Activated B cell treated with CpG ODN at 0.5 μM for 24 hours (primary cell): ENCODE data around the gene CDRT15. TPM values are rescaled to one million over a fixed set of nuclear protein-coding genes. Genes with fewer than 3 reads are reported as not detected.
"Not testable (repeated sequence)": the region's sequence is repeated elsewhere in the genome, so short reads cannot be mapped to it uniquely, and the experiment has no call there.

Experiments
- ATAC-seq: fragments of 200-7000 bp; cut with Tn5 transposase; one replicate; pipeline ENCODE4 v1.10.0; 2021; ENCODE audit warnings: low read depth, mild to moderate bottlenecking, moderate library complexity
- CTCF ChIA-PET: fragments of 350-600 bp; sonication (Branson Sonifier 250); formaldehyde crosslinking; loops from one replicate; lab custom pipeline; 2021; ENCODE audit warnings: antibody characterized with exemption; lab: Charles Lee
- POLR2A ChIA-PET: fragments of 350-600 bp; sonication (Branson Sonifier 250); formaldehyde crosslinking; loops from one replicate; lab custom pipeline; 2021; ENCODE audit warnings: antibody characterized with exemption; lab: Charles Lee
- DNase-seq: peaks from one replicate; pipeline ENCODE4 v3.0.0; 2022
- H3K27ac Mint-ChIP-seq: one replicate; pipeline ENCODE4 v1.8.0; 2020; ENCODE audit warnings: mixed read lengths
- H3K27me3 Mint-ChIP-seq: one replicate; pipeline ENCODE4 v1.8.0; 2021; ENCODE audit warnings: mixed read lengths
- H3K36me3 Mint-ChIP-seq: one replicate; pipeline ENCODE4 v1.8.0; 2021; ENCODE audit warnings: low read depth, mixed read lengths
- H3K4me1 Mint-ChIP-seq: one replicate; pipeline ENCODE4 v1.8.0; 2021; ENCODE audit warnings: mixed read lengths
- H3K4me3 Mint-ChIP-seq: one replicate; pipeline ENCODE4 v1.8.0; 2020; ENCODE audit warnings: mild to moderate bottlenecking, mixed read lengths
- H3K9me3 Mint-ChIP-seq: one replicate; pipeline ENCODE4 v1.8.0; 2020; ENCODE audit warnings: mixed read lengths
- CTCF ChIP-seq: fragments of 200-600 bp; IDR thresholded peaks from one replicate; pipeline ENCODE4 v1.8.0; 2022; ENCODE audit warnings: antibody characterized with exemption, mild to moderate bottlenecking
- intact Hi-C: fragments of 100-400 bp; cut with micrococcal nuclease; formaldehyde crosslinking; loops from one replicate; pipeline ENCODE4 v1.15.1; 2024
- total RNA-seq: library from RNA; stranded (reverse); gene quantifications from 2 replicates; pipeline ENCODE4 v1.2.3, GENCODE V29; 2022

CDRT15 gene
- total RNA-seq, 1 donor from 2014 or later = not detected

DNA sequence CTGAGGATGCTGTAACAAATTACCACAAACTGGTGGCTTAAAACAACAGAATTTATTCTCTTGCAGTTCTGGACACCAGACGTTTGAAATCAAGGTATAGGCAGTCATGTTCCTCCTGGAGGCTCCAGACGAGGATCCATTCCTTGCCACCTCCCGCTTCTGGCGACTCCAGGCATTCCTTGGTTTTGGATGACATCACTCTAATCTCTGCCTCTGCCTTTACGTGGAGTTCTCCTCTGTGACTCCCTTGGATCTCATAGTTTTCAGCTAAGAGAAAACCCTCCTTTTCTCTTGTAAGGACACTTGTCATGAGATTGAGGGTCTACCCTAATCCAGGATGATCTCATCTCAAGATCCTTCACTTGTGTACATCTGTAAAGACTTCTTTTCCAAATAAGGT lies 32.8 kb upstream of the CDRT15 start:
- Mint-ChIP-seq H3K4me1 (no peaks in the 10 kb centered on the region), H3K27me3 (peaks cover 12% of the 10 kb centered on the region), H3K4me3 (no peak overlapping the region), H3K36me3 (no peaks in the 10 kb centered on the region), H3K9me3 (peaks cover 8% of the 10 kb centered on the region), H3K27ac (no peak overlapping the region)
- ChIA-PET CTCF (interaction anchor here (1.0 kb wide), 1 partner anchor 657 kb away, joined by 3 read pairs; no protein-coding TSS in a partner anchor), POLR2A (no interaction called here)
- no peak for TF ChIP-seq CTCF
- ATAC-seq (no peak), DNase-seq (no peak)
- intact Hi-C loops = no loop called here

GRCh38 chr17:14268264-14268663 lies 31.6 kb upstream of the CDRT15 start:
- H3K4me1 Mint-ChIP-seq = no peaks in the 10 kb centered on the region
- no peak overlapping the region for H3K4me3 Mint-ChIP-seq
- H3K27ac Mint-ChIP-seq = no peak overlapping the region
- ATAC-seq (no peak), DNase-seq (no peak)
- ChIA-PET CTCF (no interaction called here), POLR2A (no interaction called here)
- intact Hi-C loops = loop anchor here (1.0 kb wide), 1 partner anchor 658 kb away; no protein-coding TSS in a partner anchor
- TF ChIP-seq CTCF = no peak
- no peaks in the 10 kb centered on the region for H3K36me3 Mint-ChIP-seq
- H3K9me3 Mint-ChIP-seq = peaks cover 4% of the 10 kb centered on the region
- H3K27me3 Mint-ChIP-seq = peaks cover 12% of the 10 kb centered on the region

DNA sequence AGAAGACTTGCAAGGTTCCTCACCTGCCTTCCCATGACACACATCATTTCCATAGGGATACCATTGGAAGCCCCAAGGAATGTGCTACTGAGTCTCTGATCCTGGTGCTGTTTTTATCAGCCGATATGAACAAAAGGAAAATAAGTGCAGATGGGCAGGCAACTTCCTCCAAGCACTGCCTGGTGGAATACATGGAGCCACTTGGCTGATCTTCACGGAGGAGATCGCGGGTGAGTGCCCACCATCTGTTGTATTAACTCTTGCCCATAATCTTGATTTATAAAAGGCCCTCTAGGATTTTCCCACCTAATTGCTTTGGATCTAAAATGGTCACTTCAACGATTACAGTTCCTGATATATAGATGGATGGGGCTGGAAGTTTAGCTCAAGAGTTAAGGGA lies 24.7 kb upstream of the CDRT15 start:
- ChIA-PET CTCF (no interaction called here), POLR2A (no interaction called here)
- no peak overlapping the region for H3K4me3 Mint-ChIP-seq
- DNase-seq (no peak), ATAC-seq (no peak)
- H3K27me3 Mint-ChIP-seq = peaks cover 11% of the 10 kb centered on the region
- intact Hi-C loops = no loop called here
- H3K9me3 Mint-ChIP-seq = peaks cover 2% of the 10 kb centered on the region
- TF ChIP-seq CTCF = no peak
- H3K4me1 Mint-ChIP-seq = no peaks in the 10 kb centered on the region
- H3K36me3 Mint-ChIP-seq = no peaks in the 10 kb centered on the region
- no peak overlapping the region for H3K27ac Mint-ChIP-seq

GRCh38 chr17:14245629-14246028 lies 9.0 kb upstream of the CDRT15 start:
- POLR2A ChIA-PET = no interaction called here
- Mint-ChIP-seq H3K4me1 (no peaks in the 10 kb centered on the region), H3K27ac (no peak overlapping the region), H3K4me3 (no peak overlapping the region), H3K9me3 (no peaks in the 10 kb centered on the region), H3K27me3 (peaks cover 11% of the 10 kb centered on the region), H3K36me3 (no peaks in the 10 kb centered on the region)
- TF ChIP-seq CTCF = no peak
- ATAC-seq (no peak), DNase-seq (no peak)
- CTCF ChIA-PET = no interaction called here
- intact Hi-C loops = no loop called here

GRCh38 chr17:14245002-14245401 lies 8.3 kb upstream of the CDRT15 start:
- CTCF ChIA-PET = no interaction called here
- no peak overlapping the region for H3K27ac Mint-ChIP-seq
- ATAC-seq (no peak), DNase-seq (no peak)
- TF ChIP-seq CTCF = no peak
- H3K36me3 Mint-ChIP-seq = no peaks in the 10 kb centered on the region
- H3K27me3 Mint-ChIP-seq = peaks cover 11% of the 10 kb centered on the region
- H3K4me3 Mint-ChIP-seq = no peak overlapping the region
- POLR2A ChIA-PET = no interaction called here
- no peaks in the 10 kb centered on the region for H3K4me1 Mint-ChIP-seq
- H3K9me3 Mint-ChIP-seq = no peaks in the 10 kb centered on the region
- intact Hi-C loops = no loop called here

DNA sequence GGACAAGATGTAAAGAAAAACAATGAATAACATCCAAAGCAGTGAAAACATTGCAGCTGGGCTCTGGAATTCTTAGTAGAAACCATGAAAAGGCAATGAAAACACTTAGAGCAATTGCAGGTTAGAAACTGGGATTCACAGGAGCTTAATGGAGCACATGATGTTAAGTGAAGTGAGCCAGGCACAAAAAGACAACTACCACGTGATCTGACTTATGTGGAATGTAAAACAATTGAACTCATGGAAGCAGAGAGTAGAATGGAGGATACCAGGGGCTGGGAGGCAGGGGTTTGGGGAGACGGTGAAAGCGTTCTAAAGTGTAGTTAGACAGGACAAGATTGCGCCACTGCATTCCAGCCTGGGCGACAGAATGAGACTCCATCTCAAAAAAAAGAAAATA lies 2.6 kb upstream of the CDRT15 start:
- intact Hi-C loops, H3K27me3 Mint-ChIP-seq, H3K27ac Mint-ChIP-seq, DNase-seq, ATAC-seq, H3K9me3 Mint-ChIP-seq, H3K4me3 Mint-ChIP-seq, CTCF ChIA-PET, POLR2A ChIA-PET, H3K36me3 Mint-ChIP-seq, H3K4me1 Mint-ChIP-seq: not testable (repeated sequence)

GRCh38 chr17:14236032-14236431 lies 630 bp downstream of the CDRT15 start:
- H3K4me1 Mint-ChIP-seq, H3K36me3 Mint-ChIP-seq, H3K27ac Mint-ChIP-seq, DNase-seq, ATAC-seq, POLR2A ChIA-PET, H3K27me3 Mint-ChIP-seq, intact Hi-C loops, CTCF ChIA-PET, H3K9me3 Mint-ChIP-seq, H3K4me3 Mint-ChIP-seq: not testable (repeated sequence)

GRCh38 chr17:14235047-14235446 lies 1.6 kb downstream of the CDRT15 start:
- H3K36me3 Mint-ChIP-seq, POLR2A ChIA-PET, intact Hi-C loops, H3K27ac Mint-ChIP-seq, ATAC-seq, H3K9me3 Mint-ChIP-seq, DNase-seq, H3K4me1 Mint-ChIP-seq, CTCF ChIA-PET, H3K4me3 Mint-ChIP-seq, H3K27me3 Mint-ChIP-seq: not testable (repeated sequence)
